HG02642 (cell line): ENCODE results near the gene CBX1.
A peak's percentile ranks its signal among the peaks of the same experiment; 100 is the strongest.

Source experiments
- ATAC-seq: cut with Tn5 transposase; IDR thresholded peaks from one replicate; pipeline ENCODE4 v1.9.1; 2021; ENCODE audit warnings: mild to moderate bottlenecking; ENCODE audit not compliant: unreplicated experiment, poor library complexity

CBX1 gene

GRCh38 chr17:48031966-48032365, 69.3 kb downstream of the CBX1 start:
- ATAC-seq: no peak

- no peak for ATAC-seq
Measured at GRCh38 chr17:48030531-48030930, 70.7 kb downstream of the CBX1 start.

- no peak for ATAC-seq
Measured at GRCh38 chr17:48028736-48029135, 72.5 kb downstream of the CBX1 start.

DNA sequence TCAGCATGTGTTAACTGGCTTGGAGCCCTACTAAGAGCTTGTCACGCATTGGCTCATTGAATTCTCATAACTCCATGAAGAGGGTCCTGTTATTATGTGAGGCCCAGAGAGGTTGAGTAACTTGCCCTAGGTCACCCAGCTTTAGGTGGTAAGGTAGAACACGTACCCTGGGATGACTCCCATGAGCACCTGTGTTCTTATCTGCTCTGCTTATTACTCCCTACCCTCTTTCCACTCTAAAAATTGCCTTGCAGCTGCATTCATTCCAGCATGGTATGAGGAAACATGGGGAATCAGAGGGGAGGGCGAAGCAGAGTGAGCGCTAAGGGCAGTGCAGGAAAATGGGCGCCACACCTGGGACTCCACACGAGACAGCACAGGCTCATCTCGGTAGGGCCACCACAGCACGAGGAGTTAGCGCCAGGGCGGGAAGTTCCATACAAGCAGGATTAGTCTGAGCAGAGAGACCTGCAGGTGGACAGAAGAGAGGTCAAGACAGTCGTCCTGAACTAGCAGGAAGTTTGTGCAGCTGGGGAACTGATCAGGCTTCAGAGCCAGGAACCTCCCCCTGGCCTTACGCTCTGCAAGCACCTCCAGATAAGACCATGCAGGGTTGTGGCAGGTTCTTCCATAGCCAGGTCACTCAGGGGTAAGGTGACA, 73.8 kb downstream of the CBX1 start:
- ATAC-seq: no peak

DNA sequence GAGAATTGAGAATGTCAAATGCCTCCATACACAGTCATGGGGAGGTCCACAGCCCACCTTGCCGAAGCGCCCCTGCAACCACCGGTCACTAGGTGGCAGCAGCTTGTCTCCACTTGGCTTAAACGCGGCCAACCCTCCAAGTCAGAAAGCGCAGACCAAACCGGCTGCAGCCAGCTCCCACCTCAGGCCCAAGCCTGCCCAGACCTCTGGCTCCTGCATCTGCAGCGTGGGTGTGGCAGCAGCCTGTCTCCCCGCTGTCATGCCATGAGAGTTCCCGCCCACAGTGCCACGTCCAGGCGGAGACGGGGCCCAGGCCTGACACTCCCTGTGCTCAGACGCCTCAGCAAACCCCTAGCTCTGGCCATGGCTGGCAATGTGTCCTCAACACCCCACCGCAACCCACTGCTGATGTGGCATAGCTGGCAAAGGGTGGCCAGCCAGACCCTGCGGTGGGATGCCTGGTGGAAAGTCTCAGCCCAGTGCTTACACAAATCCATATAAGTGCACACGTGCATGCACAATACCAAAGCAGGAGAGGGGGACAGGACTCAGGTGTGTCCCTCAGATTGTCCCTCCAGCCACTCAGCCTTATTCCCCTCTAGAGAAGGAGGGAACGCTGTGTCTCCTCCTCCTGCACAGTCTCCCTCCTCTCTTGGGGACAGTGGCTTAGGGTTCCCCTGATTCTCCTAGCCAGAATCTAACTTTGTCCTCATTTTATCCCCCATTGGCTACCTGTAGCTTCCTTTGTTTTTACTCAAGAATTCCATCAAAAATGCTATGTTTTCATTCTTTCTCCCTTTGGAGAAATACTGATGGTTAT, 74.6 kb downstream of the CBX1 start:
- no peak for ATAC-seq

DNA sequence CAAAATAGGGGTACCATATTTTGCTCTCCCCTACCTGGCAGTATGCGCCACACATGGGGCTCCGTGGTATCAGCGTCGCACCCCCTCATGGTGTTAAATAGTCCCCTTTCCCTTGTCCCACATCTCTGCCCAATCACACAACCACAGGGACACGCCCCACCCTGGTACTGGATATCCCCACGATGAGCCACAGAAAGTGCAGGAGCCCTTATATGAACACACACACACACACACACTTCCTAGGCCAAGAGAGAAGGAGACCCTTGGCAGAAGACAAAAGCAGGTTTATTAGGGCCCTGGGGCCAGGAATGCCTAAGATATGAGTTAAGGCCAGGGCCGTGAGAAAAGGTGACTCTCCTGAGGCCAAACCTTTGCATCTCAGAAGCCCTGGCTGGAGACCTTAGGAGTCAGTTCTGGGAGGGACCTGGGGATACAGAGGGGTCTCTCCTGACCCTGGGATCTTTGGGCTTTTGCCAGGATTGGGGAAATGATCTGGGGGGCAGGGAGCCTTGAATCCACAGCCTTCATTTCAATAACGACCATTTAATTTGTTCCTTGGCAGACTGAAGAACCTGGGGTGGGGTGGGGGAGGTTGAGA, 75.3 kb downstream of the CBX1 start:
- ATAC-seq: no peak

DNA sequence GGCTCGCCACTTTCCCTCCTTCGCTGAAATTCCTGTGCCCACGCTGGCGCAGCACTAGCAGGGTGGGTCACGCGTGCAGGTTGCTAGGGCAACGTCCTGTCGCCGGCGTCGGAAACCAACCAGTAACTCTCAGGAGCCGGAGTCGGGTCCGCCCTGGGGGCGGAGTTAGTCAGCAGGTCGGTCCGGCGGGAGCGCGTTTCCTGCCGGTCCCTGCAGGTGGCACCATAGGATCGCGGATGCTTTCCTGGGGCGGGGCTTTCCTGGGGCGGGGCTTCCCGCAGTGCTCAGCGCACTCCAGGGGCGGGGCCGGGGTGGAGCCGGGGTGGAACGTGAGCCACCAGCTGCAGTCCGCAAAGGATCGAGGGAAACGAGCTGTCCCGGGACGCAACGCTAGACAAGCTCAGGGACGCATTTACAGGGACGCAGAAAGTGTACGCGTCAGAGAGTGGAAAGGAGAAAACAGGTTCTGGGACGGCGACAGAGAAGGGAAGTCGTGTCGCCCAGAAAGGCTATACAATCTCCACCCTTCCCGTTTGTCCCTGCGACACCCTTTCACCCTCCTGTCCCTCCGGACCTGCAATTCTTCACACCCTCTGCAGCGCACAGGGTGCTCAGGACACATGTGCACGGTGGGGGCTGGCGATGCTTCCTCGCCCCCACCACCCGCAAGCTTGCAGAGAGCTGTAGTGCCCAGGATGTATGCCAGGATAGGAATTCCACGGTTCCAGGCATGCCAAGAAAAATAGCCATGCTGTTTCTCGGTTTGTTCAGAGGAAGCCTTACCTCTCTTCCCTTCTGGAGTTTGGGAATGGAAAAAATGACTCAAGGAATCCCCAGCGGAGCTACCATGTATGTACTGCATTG, 76.0 kb downstream of the CBX1 start:
- ATAC-seq: peak; percentile 87

DNA sequence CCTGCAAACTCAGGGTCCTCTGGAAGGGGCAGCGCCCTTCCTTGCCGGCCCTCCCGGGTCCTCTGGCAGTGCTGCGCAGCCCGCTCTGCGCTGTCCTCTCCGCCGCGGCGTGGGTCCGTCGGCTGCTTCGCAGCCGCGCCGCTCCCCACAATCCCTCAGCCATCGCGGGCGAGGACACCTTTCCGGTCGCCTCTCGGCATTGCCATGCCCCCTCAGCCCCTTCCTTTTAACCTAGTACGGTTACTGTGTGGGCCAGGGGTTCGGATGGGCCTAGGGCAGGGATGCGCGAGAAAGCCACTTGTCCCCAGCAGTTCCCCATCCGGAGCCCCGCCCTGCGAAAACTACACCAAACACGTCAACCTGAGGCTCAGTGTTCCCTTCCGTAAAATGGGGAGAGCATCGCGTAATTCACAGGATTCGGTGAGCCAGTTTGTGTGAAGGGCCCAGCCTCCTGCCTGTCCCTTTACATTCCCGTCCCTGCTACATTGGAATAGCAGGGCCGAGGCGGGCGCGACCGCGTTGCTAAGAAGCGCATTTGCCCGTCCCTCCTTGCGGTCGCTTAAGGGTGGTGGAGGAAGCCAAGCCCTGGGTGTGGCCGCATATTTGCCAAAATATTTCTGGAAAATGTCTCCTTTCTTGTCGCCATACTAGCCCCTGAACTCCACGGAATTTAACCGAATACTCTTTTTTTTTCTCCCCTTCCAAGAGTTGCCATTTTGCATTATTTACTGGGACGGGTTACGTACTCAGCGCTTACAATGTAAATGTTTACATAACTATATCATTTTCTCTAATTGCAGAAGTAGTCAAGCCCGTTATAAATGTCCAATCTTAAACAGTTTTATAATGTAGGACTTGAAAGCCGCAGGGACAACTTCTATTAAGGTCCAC, 76.9 kb downstream of the CBX1 start:
- no peak for ATAC-seq

GRCh38 chr17:48023400-48024148, 77.7 kb downstream of the CBX1 start:
- no peak for ATAC-seq

GRCh38 chr17:48022901-48023300, 78.4 kb downstream of the CBX1 start:
- ATAC-seq: no peak

DNA sequence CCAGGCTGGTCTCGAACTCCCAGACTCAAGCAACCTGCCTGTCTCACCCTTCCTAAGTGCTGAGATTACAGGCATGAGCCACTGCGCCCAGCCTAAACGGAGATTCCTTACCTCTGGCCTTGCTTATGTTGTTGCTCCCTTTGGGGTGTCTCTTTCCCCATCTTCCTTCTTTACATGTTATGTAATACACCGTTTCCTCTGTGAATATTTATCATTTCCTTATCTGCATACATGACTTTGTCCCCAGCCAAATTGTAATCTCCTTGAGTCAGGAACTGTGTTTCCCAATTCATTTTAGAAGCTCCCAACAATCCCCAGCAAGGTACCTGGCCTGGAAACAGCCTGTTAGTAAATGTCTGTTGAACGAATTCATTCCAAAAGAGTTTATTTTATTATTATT, 79.3 kb downstream of the CBX1 start:
- ATAC-seq: no peak
